NCI-H345 (cell line): ENCODE data around the gene LSR.
"Not testable (repeated sequence)": the region's sequence is repeated elsewhere in the genome, so short reads cannot be mapped to it uniquely, and the experiment has no call there.

Source experiments
- DNase-seq: peaks from one replicate; lab custom pipeline; 2025; lab: John Stamatoyannopoulos, UW

LSR gene

DNA sequence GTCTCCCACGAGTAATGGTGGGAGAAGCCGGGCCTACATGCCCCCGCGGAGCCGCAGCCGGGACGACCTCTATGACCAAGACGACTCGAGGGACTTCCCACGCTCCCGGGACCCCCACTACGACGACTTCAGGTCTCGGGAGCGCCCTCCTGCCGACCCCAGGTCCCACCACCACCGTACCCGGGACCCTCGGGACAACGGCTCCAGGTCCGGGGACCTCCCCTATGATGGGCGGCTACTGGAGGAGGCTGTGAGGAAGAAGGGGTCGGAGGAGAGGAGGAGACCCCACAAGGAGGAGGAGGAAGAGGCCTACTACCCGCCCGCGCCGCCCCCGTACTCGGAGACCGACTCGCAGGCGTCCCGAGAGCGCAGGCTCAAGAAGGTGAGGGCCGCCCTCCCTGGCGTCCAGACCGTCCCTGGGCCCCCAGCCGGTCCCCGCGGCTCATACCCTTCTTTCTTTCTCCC lies 18.6 kb downstream of the LSR start:
- DNase-seq, result no peak

DNA sequence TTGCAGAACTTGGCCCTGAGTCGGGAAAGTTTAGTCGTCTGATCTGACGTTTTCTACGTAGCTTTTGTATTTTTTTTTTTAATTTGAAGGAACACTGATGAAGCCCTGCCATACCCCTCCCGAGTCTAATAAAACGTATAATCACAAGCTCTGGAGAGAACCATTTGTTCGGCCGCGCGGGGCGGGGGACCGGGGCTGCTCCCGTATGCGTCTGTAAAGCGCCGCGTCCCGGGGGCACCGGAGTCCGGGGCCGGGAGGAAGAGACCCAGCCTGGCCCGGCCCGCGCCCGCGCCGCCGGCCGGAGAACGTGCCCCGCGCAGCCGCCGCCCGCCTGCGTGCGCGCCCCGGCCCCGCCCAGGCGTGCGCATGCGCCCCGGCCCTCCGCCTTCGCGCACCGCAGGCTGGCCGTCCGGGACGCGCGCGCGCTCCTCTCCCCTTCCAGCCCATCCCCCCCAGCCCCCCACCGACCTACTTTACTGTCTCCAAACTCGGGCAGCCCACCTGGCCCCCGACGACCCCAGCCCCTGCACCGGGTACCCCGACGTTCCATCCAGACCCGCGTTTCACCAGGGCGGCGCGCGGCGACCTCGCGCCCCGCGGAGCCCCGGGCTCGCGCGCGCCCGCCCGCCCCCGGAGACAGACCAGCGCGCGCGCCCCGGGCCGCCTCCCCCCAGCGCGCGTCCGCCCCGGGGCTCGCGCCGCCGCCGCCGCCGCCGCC lies 19.2 kb downstream of the LSR start:
- DNase-seq, result peak; percentile 91

DNA sequence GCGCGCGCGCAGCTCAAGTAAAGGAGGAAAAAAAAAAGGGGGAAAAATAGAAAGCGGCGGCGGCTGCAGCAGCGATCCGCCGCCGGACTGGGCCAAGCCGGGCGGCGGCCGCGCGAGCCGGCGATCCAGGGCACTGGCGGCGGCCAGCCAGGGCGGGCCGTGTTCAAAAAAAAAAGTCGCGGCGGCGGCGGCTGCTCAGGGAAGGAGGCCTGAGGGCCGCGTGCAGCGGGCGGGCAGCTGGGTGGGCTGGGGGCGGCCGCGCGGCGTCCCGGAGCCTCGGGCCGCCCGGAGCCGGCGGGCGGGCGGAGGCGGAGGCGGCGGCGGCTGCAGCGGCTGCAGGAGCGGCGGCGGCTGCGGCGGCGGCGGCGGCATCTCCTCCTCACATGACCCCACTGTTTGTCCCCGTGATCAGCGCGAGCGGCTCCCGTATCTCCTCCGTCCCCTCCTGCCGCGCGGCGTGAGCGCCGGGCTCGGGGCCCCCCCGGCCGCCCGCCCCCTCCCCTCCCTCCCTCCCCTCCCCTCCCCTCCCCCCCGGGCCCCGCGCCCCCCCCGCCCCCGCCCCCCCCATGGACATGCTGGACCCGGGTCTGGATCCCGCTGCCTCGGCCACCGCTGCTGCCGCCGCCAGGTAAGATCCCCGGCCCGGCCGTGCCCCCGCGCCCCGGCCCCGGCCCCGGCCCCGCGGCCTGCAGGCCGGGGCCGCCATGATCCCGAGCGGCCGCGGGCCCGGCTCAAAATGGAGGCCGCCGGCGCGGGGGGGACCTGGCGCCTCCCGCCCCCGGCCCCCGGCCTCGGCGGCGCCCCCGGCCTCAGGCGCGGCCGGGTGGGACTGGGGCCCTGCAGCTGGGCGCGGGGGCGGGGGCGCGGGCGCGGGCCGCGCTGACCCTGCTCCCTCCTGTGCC lies 20.0 kb downstream of the LSR start, which contains the start of gene USF2:
Gene USF2 (plus strand): TSS at position 427 of the 902 bp plus-strand sequence. CDS start 140 bp downstream, at position 567.
- DNase-seq, result peak; percentile 92

DNA sequence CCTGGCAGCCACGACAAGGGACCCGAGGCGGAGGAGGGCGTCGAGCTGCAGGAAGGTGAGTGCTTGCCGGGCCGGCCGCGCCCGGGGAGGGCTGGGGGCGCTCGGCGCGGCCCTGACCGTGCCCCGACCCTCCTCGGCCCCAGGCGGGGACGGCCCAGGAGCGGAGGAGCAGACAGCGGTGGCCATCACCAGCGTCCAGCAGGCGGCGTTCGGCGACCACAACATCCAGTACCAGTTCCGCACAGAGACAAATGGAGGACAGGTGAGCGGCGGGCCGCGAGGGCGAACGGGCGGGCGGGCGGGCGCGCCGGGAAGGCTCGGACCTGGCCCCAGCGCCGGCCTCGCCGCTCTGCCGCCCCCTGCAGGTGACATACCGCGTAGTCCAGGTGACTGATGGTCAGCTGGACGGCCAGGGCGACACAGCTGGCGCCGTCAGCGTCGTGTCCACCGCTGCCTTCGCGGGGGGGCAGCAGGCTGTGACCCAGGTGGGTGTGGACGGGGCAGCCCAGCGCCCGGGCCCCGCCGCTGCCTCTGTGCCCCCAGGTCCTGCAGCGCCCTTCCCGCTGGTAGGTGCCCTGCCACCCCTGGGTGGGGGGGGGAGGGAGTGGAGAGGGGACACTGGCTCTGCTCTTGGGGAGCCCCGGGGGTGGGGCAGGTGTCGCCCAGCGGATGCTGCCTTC lies 20.8 kb downstream of the LSR start:
- peak; percentile 88 for DNase-seq

DNA sequence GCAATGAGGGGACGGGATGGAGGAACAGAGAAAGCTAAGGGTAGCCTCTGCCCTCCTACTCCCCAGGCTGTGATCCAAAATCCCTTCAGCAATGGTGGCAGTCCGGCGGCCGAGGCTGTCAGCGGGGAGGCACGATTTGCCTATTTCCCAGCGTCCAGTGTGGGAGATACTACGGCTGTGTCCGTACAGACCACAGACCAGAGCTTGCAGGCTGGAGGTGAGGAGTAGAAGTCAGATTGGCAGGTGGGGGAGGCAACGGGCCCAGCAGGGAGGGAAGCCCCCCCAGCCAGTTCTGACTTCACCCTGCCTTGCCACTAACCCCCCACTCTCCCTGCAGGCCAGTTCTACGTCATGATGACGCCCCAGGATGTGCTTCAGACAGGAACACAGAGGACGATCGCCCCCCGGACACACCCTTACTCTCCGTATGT lies 21.6 kb downstream of the LSR start:
- DNase-seq, result no peak

DNA sequence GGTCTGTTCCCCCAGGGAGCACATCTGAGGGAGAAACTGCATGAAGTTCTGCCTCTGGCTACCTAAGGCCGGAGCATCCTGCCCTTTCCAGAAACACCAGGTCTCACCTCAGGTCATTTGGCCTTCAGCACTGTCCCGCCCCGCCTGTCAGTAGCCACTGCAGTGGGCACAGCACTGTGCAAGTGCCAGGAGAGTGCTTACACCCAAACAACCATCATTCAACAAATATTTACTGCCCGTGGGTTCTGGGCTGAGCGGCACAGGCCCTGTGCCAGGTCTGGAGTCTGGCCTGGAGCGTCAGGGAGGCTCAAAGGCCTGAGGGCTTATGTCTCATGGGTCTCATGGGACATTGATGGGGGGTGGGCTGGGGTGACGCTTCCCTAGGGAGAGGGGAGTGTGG lies 22.7 kb downstream of the LSR start:
- no peak for DNase-seq

DNA sequence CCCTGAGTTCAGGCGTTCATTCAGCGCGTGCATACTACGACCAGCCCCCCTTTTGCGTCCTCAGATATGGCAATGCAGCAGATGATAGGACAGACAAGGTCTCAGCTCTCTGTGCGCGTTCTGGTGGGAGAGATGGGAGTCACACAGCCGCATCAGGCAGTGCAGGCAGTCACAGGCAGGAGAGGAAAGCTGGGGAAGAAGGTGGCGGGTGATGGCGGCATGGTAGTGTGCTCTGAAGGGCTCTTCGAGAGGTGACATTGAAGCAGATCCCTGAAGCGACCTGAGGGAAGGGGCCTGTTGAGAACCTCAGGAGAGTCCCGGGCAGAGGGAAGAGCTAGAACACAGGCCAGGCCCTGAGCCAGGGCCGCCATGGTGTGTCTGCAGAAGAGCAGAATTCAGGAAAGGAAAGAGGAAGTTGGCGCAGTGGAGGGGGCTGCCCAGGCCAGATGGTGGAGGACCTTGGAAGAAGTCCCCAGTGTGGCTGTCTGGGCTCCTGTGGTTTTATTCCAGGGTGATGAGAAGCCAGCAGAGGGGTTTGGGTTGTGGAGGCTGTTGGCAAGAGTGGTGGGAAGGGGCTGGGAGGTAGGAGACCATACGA lies 23.4 kb downstream of the LSR start:
- DNase-seq, result no peak

DNA sequence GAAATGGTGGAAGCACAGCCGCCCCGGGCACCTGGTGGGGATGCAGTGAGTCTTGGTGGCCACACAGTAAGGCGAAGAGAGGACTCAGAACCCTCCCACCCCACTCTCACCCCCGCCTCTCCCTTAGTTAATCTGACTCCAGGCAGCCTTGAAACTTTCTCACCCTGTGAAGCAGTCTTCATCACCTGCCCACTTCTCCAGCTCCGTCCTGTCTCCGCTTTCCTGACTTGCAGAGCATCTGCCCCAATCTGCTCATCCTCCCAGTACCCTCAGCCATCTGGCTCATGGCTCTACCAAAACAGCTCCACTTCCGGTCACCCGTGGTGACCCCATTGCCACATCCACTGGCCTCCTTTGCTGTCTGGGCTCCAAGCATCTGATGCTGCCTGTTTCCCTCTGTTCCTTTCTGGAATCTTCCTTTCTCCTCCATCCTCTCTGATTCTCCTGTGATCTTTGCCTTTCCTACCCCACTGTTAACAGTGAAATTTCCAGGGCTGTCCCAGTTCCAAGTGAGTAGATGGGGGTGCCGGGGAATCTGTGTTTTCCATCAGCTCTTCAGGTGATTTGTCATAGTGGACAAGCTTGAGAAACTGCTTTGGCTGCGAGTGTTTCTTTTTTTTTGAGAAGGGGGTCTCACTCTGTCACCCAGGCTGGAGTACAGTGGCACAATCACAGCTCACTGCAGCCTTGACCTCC lies 24.3 kb downstream of the LSR start:
- DNase-seq, result no peak

DNA sequence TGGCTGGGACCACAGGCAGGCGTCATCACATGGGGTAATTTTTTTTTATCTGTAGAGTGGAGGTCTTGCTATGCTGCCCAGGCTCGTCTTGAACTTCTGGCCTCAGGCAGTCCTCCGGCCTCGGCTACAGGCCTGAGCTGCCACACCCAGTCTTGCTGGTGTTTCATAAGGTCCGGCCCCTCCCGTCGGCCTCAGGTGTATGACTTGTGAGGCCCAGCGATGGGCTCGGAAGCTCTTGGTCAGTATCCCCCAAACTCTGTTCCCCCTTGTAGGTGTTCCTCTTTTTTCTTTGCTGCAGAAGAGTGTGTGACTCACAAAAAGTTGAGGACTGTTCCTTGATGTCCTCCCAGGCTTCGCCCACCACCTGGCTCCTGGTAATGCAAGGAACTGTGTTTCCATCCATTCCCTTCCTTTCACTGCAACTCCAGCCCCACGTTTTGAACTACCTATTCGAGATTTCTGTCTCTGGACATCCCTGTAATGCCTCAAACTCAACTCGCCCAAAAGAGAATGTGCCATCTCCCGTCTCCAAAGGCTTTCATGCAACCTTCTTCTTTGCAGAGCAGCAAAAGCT lies 25.0 kb downstream of the LSR start:
- DNase-seq, result no peak

DNA sequence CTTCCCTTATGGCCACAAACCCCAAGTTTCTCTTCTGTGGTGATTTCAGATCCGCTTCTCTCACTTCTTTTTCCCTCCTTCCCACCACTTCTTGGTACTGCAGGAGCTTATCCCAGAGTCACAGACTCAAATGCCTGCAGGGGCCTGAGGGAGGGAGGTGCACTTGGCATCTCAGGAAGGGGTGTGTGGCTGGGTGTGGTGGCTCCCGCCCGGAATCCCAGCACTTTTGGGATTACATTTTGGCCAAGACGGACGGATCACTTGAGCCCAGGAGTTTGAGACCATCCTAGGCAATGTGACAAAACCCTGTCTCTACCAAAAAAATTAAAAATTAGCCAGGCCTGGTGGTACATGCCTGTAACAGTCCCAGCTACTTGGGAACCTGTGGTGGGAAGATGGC lies 25.5 kb downstream of the LSR start:
- no peak for DNase-seq

DNA sequence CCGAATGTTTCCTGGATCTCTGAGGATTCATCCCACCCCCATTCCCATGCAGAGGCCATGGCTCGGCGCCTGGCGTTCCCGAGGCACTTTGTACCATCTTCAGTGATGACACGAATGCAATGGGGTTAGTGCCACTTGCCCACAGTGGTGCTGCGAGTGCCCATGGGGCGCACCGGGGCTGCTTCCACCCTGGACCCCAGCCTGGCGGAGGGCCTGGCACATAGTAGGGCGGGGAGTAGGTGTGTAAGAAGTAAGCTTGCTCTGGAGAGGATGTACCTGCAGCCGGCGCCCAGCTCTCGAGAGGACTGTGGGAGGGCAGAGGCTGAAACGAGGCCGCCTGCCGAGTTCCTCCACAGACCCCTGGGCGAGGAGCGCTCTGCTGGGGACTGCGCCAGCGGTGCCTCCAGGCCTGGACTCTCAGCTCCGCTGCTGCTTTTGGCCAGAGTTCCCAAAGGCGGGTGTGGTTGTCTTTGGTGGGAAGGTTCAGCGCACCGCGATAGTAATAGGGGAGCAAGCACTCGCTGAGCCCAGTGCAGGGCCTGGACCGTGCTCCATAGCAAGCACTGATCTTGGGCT lies 28.0 kb downstream of the LSR start:
- no peak for DNase-seq

DNA sequence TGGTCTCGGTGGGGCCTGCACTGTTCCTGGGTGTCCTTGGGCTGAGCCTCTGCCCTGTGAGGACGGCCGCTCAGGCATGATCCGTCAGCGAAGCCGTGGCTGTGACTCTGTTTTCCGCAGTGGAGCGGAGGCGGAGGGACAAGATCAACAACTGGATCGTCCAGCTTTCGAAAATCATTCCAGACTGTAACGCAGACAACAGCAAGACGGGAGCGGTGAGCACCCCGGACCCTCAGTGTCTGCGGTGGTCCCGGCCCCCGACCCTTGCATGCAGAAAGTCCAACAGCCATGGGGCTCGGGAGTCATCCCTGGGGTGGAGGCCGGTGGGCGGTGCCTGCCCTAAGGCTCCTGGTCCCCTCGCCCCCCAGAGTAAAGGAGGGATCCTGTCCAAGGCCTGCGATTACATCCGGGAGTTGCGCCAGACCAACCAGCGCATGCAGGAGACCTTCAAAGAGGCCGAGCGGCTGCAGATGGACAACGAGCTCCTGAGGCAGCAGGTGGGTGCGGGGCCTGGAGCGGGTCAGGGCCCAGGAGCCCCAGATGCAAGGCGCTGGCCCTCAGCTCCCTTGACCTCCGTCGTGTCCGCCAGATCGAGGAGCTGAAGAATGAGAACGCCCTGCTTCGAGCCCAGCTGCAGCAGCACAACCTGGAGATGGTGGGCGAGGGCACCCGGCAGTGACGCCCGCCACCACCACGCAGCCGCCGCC lies 29.9 kb downstream of the LSR start:
- no peak for DNase-seq

DNA sequence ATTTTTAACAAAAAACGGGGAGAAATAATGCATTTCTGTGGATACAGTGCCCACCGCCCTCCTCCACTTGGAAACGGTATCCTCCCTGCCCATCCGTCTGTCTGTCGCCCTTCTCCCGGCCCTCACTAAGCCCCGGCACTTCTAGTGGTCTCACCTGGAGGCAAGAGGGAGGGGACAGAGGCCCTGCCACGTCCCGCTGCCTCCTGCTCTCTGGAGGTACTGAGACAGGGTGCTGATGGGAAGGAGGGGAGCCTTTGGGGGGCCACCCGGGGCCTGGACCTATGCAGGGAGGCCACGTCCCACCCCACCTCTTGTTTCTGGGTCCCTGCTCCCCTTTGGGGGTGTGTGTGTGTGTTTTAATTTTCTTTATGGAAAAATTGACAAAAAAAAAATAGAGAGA lies 30.6 kb downstream of the LSR start:
- DNase-seq, result no peak

DNA sequence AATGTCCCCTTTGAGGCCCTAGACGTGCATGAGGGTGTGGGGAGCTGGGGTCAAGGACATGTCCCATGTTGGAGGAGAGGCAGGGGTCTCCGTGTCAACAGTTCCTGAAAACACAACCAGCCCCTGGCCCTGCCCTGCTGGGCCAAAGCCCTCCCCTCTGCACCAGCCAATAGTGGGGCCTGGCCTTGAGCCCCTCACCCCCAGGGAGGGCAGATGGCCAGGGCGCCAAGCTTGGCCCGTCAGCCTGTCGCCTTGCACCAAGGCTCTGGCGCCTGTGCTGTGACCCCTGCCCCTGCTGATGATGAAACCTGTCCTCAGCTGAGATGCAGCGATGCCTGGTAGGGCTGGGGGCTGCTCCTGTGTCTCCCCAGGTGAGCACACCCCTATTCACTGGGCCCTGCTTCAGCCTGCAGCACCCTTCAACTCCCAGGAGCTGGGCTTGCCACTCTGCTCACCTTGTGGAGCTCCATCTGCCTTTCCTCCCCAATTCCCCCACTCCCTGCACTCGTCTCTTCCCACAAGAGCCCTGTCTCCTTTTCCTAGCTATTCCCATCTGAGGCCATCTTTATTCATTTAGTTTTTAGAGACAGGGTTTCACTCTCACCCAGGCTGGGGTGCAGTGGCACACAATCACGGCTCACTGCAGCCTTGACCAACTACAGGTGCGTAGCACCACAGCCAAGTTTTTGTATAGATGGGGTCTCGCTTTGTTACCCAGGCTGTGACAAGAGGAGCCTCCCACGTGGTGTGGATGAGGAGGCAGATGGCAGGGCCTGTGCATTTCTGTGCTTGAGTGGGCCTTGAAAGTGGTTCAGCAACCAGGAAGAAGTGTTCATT lies 31.4 kb downstream of the LSR start:
- no peak for DNase-seq

DNA sequence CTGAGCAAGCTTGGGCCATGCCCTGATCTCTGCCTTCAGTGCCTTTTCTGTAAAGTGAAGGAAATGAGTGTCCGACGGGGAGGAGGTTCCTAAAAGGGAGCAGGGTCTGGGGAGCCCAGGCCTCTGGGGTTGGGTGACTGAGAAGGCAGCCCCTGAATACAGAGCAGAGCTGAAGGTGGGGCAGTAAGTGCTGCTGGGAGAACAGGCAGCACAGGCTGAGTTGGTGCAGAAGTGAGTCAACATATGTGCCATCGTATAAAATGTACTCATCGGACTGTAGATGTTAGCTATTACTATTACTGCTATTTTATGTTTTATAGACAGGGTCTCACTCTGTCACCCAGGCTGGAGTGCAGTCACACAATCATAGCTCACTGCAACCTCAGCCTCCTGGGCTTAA lies 32.5 kb downstream of the LSR start:
- DNase-seq, result no peak

DNA sequence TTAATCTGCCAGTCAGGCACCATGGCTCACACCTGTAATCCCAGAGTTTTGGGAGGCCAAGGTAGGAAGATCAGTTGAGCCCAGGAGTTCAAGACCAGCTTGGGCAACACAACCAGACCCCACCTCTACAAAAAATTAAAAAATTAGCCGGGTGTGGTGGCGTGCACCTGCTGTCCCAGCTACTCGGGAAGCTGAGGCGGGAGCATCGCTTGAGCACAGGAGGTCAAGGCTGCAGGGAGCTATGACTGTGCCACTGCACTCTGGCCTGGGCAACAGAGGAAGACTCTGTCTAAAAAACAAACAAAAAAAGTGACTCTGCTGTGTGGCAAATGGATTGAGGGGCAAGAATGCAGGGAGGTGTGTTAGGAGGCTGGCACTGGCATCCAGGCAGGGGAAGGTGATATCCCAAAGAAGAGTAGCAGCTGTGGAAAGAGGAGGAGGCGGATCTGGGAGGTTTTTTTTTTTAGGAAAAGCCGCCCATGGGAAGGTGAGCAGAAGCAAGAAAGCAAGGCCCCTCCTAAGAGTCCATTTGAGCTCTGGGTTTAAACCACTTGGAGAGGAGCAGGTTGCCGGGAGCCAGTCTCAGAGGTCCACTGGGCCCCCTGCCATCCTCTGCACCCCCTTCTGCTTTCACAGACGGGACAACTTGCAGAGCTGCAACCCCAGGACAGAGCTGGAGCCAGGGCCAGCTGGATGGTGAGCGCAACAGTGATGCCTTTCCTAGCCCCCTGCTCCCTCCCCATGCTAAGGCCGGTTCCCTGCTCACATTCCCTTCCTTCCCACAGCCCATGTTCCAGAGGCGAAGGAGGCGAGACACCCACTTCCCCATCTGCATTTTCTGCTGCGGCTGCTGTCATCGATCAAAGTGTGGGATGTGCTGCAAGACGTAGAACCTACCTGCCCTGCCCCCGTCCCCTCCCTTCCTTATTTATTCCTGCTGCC lies 35.6 kb downstream of the LSR start:
- DNase-seq, result no peak

DNA sequence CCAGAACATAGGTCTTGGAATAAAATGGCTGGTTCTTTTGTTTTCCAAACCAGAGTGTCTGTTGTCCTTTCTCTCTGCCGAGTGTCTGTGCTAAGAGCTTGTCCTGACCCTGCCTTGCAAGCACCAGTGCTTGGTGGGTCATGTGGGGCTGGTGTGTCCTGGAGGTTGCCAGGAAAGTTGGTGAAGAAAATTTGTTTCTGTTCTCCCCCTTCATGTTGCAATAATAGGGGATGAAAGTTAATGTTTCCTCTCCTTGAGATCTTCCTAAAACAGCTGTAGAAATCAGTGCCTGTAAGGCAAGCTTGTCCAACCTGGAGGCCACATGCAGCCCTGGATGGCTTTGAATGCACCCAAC lies 36.3 kb downstream of the LSR start:
- no peak for DNase-seq

DNA sequence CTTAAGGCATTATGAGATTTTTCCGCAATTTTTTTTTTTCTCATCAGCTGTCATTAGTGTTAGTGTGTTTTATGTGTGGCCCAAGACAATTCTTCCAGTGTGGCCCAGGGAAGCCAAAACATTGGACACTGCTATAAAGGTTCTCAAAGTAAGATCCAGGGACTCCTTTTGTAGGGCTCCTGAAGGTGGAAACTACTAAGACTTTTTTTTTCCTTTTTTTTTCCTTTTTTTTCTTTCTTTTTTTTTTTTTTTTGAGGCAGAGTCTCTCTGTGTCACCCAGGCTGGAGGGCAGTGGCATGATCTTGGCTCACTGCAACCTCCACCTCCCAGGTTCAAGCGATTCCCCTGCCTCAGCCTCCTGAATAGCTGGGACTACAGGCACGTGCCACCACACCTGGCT lies 36.7 kb downstream of the LSR start:
- not testable (repeated sequence) for DNase-seq
